ENCODE results near the gene TMEM242. TPM values are rescaled to one million over a fixed set of nuclear protein-coding genes. Genes with fewer than 3 reads are reported as not detected.

The TMEM242 gene
- total and polyA plus RNA-seq, 2 of the 8 experiments (the other 6 are each of a cell fraction or from before 2014, with no cell fraction given) = 2.4 to 9.0 TPM

GRCh38 chr6:157263881-157264397 is 59.4 kb downstream of the TMEM242 start:
- no peak overlapping the region for H2AK5ac ChIP-seq (ENCODE audit: low read depth, low read length)
- TF ChIP-seq CHD2 (IDR thresholded peaks at IDR 0.05; ENCODE audit: low read length) (no peak), USF2 (IDR thresholded peaks at IDR 0.05; ENCODE audit: low read length) (no peak), EZH2 (IDR thresholded peaks at IDR 0.05; ENCODE audit: low read depth, low read length, severe bottlenecking) (no peak), KDM5A (IDR thresholded peaks at IDR 0.05; ENCODE audit: low read length) (no peak), BRCA1 (IDR thresholded peaks at IDR 0.05; ENCODE audit: low read depth, low read length) (no peak), CREB1 (IDR thresholded peaks at IDR 0.05) (no peak), CBX8 (IDR thresholded peaks at IDR 0.05; ENCODE audit: borderline replicate concordance, low read depth, low read length) (no peak), JUN (IDR thresholded peaks at IDR 0.05; ENCODE audit: low read depth, low read length) (no peak), SP1 (IDR thresholded peaks at IDR 0.05; ENCODE audit: low read depth, low read length) (no peak)
- H3K4me1 ChIP-seq (replicated peaks in 1 of 4; ENCODE audit: control insufficient read depth in 3 of 4, insufficient read depth in 4 of 4, low read length in 3 of 4) = peaks cover 0 to 6% (median 2%) of the 10 kb centered on the region in 4 experiments; a peak in 2 of 7 replicates
- H3K36me3 ChIP-seq (ENCODE audit: control insufficient read depth in 2 of 4, insufficient read depth in 4 of 4, low read length in 3 of 4) = no peaks in the 10 kb centered on the region
- no peak overlapping the region for H3K9ac ChIP-seq (replicated peaks in 1 of 4; ENCODE audit: extremely low read depth in 1 of 4, low read depth in 3 of 4, low read length in 3 of 4)
- POLR2A ChIA-PET (ENCODE audit: partially characterized antibody) = interaction anchor here (1.0 kb wide), 1 partner anchor 28 kb away, joined by 3 read pairs; no protein-coding TSS in a partner anchor
- H3K4ac ChIP-seq (replicated peaks; ENCODE audit: insufficient read length, low read depth, low read length) = no peak overlapping the region
- H3K23ac ChIP-seq (ENCODE audit: insufficient read length) = no peak overlapping the region
- H4K91ac ChIP-seq (replicated peaks; ENCODE audit: insufficient read length, low read length) = no peak overlapping the region
- no peak overlapping the region for H4K8ac ChIP-seq (ENCODE audit: extremely low read depth, insufficient read depth, low read length)
- no peak overlapping the region for H3K18ac ChIP-seq (ENCODE audit: extremely low read depth, low read length)
- DNase-seq (ENCODE audit: low read depth in 1 of 2, low spot score in 2 of 2) (no peak), FAIRE-seq (no peak)
- H3K23me2 ChIP-seq (ENCODE audit: low read depth, low read length) = peaks cover 4% of the 10 kb centered on the region; the same call in 1 of the 2 replicates
- no peaks in the 10 kb centered on the region for H3K9me3 ChIP-seq (ENCODE audit: insufficient read depth in 2 of 2, low read depth in 1 of 2, low read length in 1 of 2)
- no peak overlapping the region for H3K56ac ChIP-seq (replicated peaks; ENCODE audit: insufficient read length, low read depth, low read length)
- CTCF ChIA-PET (ENCODE audit: partially characterized antibody) = interaction anchor here (1.0 to 4.3 kb wide), 5 partner anchors 10 to 33 kb away, joined by 3 to 17 read pairs (median 3); no protein-coding TSS in a partner anchor
- no peak overlapping the region for H3K27ac ChIP-seq (ENCODE audit: low read depth, low read length)
- no peak overlapping the region for H4K5ac ChIP-seq (ENCODE audit: insufficient read length, low read depth, low read length)
- H2BK120ac ChIP-seq (replicated peaks; ENCODE audit: low read depth, low read length) = no peak overlapping the region
- WGBS, 2 experiments (ENCODE audit: extremely low coverage in 1 of 2, insufficient coverage in 1 of 2, insufficient read length in 1 of 2, insufficient replicate concordance in 2 of 2, low coverage in 1 of 2, low lambda C conversion rate in 2 of 2, missing lambda C conversion rate in 1 of 2) = 92% methylated on average over 3 of the region's 3 CpGs; no CpG with 5 or more reads in 1 of the 2 experiments
- no peak overlapping the region for H3K4me2 ChIP-seq (ENCODE audit: insufficient read depth in 1 of 2, low read depth in 2 of 2, low read length in 2 of 2)
- H2AFZ ChIP-seq (ENCODE audit: low read length) = no peak overlapping the region
- H2BK15ac ChIP-seq (ENCODE audit: low read length) = no peak overlapping the region
- H3K14ac ChIP-seq (ENCODE audit: insufficient read length) = no peak overlapping the region
- H2BK20ac ChIP-seq (ENCODE audit: low read length) = no peak overlapping the region
- H4K20me1 ChIP-seq (replicated peaks in 1 of 2; ENCODE audit: control insufficient read depth in 1 of 2, insufficient read depth in 2 of 2, low read length in 2 of 2) = peaks cover 0 to 4% of the 10 kb centered on the region in 2 experiments
- no peaks in the 10 kb centered on the region for H3K79me2 ChIP-seq (ENCODE audit: control insufficient read depth in 1 of 2, insufficient read depth in 2 of 2, low read length in 2 of 2)
- H2BK12ac ChIP-seq (ENCODE audit: low read depth, low read length) = no peak overlapping the region
- no peak overlapping the region for H3K4me3 ChIP-seq (ENCODE audit: extremely low read depth in 1 of 4, insufficient read depth in 2 of 4, low read depth in 3 of 4, low read length in 4 of 4)
- no peak overlapping the region for H2BK5ac ChIP-seq (ENCODE audit: low read depth, low read length)
- no peaks in the 10 kb centered on the region; the same call in 1 of the 2 replicates for H3K79me1 ChIP-seq (ENCODE audit: low read depth, low read length)
- H3K27me3 ChIP-seq (replicated peaks in 1 of 4; ENCODE audit: control insufficient read depth in 3 of 4, extremely low read depth in 1 of 4, insufficient read depth in 3 of 4, low read length in 3 of 4) = no peaks in the 10 kb centered on the region; a peak in 1 of 7 replicates

Data from H1 (cell line).